GM21367 (cell line): ENCODE data around the gene TMEM170A.

Source experiments
- ATAC-seq: cut with Tn5 transposase; IDR thresholded peaks from one replicate; pipeline ENCODE4 v1.9.1; 2021; ENCODE audit not compliant: unreplicated experiment

Gene TMEM170A

GRCh38 chr16:75482434-75483205 is 18.1 kb upstream of the TMEM170A start:
- no peak for ATAC-seq

GRCh38 chr16:75481475-75481874 is 17.0 kb upstream of the TMEM170A start:
- ATAC-seq: no peak

- no peak for ATAC-seq
These were observed 15.0 kb upstream of the TMEM170A start for GRCh38 chr16:75479421-75479990.

- ATAC-seq: no peak
These were observed 14.2 kb upstream of the TMEM170A start for GRCh38 chr16:75478480-75479345.

GRCh38 chr16:75477680-75478473 is 13.4 kb upstream of the TMEM170A start:
- ATAC-seq: no peak

- ATAC-seq: no peak
These were observed 12.3 kb upstream of the TMEM170A start for GRCh38 chr16:75476817-75477216.

GRCh38 chr16:75475420-75475847 is 10.9 kb upstream of the TMEM170A start:
- no peak for ATAC-seq

- ATAC-seq: no peak
These were observed 8.7 kb upstream of the TMEM170A start for GRCh38 chr16:75472908-75473877.

GRCh38 chr16:75471723-75472633 is 7.5 kb upstream of the TMEM170A start:
- ATAC-seq: peak; percentile 75

- ATAC-seq: no peak
These were observed 2.3 kb upstream of the TMEM170A start for GRCh38 chr16:75466760-75467159.

GRCh38 chr16:75463389-75464121 is 934 bp downstream of the TMEM170A start:
- ATAC-seq: peak; percentile 10

- ATAC-seq: no peak
These were observed 1.7 kb downstream of the TMEM170A start for GRCh38 chr16:75462806-75463205.

GRCh38 chr16:75461575-75461974 is 2.9 kb downstream of the TMEM170A start:
- ATAC-seq: no peak

GRCh38 chr16:75460446-75460845 is 4.0 kb downstream of the TMEM170A start:
- no peak for ATAC-seq

- ATAC-seq: no peak
These were observed 4.8 kb downstream of the TMEM170A start for GRCh38 chr16:75459691-75460090.

GRCh38 chr16:75458439-75458838 is 6.0 kb downstream of the TMEM170A start:
- ATAC-seq: no peak

GRCh38 chr16:75458029-75458428 is 6.5 kb downstream of the TMEM170A start:
- ATAC-seq: no peak

GRCh38 chr16:75457485-75458021 is 6.9 kb downstream of the TMEM170A start:
- ATAC-seq: no peak
